ENCODE data around the gene DEFB110. TPM values are rescaled to one million over a fixed set of nuclear protein-coding genes. Genes with fewer than 3 reads are reported as not detected.

The DEFB110 gene
- total and polyA plus RNA-seq, 11 donors = not detected

- no peaks in the 10 kb centered on the region for H3K4me1 ChIP-seq
- H3K4me3 ChIP-seq = no peak overlapping the region
- TF ChIP-seq POLR2A (IDR thresholded peaks at IDR 0.05) (no peak), CTCF (IDR thresholded peaks at IDR 0.05) (no peak)
- H3K27me3 ChIP-seq = no peaks in the 10 kb centered on the region
- no peak overlapping the region for H3K27ac ChIP-seq
- intact Hi-C loops (cut with DNase I) = no loop called here
- H3K36me3 ChIP-seq = no peaks in the 10 kb centered on the region
- 70 to 84% (median 78%) methylated on average over 1 of the region's 1 CpG for whole genome bisulfite sequencing, 4 donors
- ATAC-seq (no peak), DNase-seq (no peak)
- H3K9me3 ChIP-seq = no peaks in the 10 kb centered on the region
Measured at GRCh38 chr6:49980898-49981297, 40.9 kb downstream of the DEFB110 start.

GRCh38 chr6:49979584-49979983, 42.2 kb downstream of the DEFB110 start:
- intact Hi-C loops (cut with DNase I) = no loop called here
- no peaks in the 10 kb centered on the region for H3K4me1 ChIP-seq
- no peak overlapping the region for H3K27ac ChIP-seq
- DNase-seq (no peak), ATAC-seq (no peak)
- H3K9me3 ChIP-seq = no peaks in the 10 kb centered on the region
- H3K36me3 ChIP-seq = no peaks in the 10 kb centered on the region
- no peak for TF ChIP-seq POLR2A (IDR thresholded peaks at IDR 0.05)
- TF ChIP-seq CTCF (IDR thresholded peaks at IDR 0.05) = no peak
- no peaks in the 10 kb centered on the region for H3K27me3 ChIP-seq
- no peak overlapping the region for H3K4me3 ChIP-seq
- WGBS, 4 donors = 81 to 88% (median 85%) methylated on average over 4 of the region's 4 CpGs

GRCh38 chr6:49978332-49979226, 43.2 kb downstream of the DEFB110 start:
- Histone ChIP-seq H3K27me3 (no peaks in the 10 kb centered on the region), H3K36me3 (no peaks in the 10 kb centered on the region), H3K4me1 (no peaks in the 10 kb centered on the region), H3K4me3 (peak overlapping the region in 1 of 12 donors; percentile 33), H3K27ac (no peak overlapping the region), H3K9me3 (no peaks in the 10 kb centered on the region)
- intact Hi-C loops (cut with DNase I) = no loop called here
- TF ChIP-seq CTCF (IDR thresholded peaks at IDR 0.05) = no peak
- 42 to 54% (median 48%) methylated on average over 3 of the region's 3 CpGs for WGBS, 4 donors
- DNase-seq (no peak), ATAC-seq (no peak)

GRCh38 chr6:49969605-49970004, 52.2 kb downstream of the DEFB110 start, which contains the start of gene DEFB113:
DEFB113 (minus strand) TSS chr6:49969625; CDS start chr6:49969625, 0 bp downstream.
- Histone ChIP-seq H3K27me3 (no peaks in the 10 kb centered on the region), H3K4me3 (no peak within 1 kb of the TSS), H3K36me3 (no peaks in the 10 kb centered on the region), H3K27ac (no peak within 1 kb of the TSS), H3K4me1 (no peaks in the 10 kb centered on the region), H3K9me3 (no peaks in the 10 kb centered on the region)
- intact Hi-C loops (cut with DNase I) = no loop called here
- DNase-seq (no peak), ATAC-seq (no peak)
- WGBS, 4 donors = 48 to 63% (median 56%) methylated on average over 2 of the region's 2 CpGs
- TF ChIP-seq CTCF (IDR thresholded peaks at IDR 0.05) (no peak), POLR2A (IDR thresholded peaks at IDR 0.05) (no peak)

Other genes with a start within 250 kb of the DEFB110 start
- not detected for gene PGK2, start 234.7 kb downstream of the DEFB110 start, total RNA-seq
- not detected for gene PGK2, start 234.7 kb downstream of the DEFB110 start, polyA plus RNA-seq
- gene CRISP1, start 155.5 kb downstream of the DEFB110 start, total RNA-seq = not detected
- not detected for gene CRISP1, start 155.5 kb downstream of the DEFB110 start, polyA plus RNA-seq
- gene DEFB114, start 57.8 kb downstream of the DEFB110 start, total RNA-seq = not detected
- not detected for gene DEFB114, start 57.8 kb downstream of the DEFB110 start, polyA plus RNA-seq
- gene DEFB113, start 52.4 kb downstream of the DEFB110 start, total RNA-seq = not detected
- not detected for gene DEFB113, start 52.4 kb downstream of the DEFB110 start, polyA plus RNA-seq
- gene DEFB112, start 27.9 kb upstream of the DEFB110 start, total RNA-seq = not detected
- gene DEFB112, start 27.9 kb upstream of the DEFB110 start, polyA plus RNA-seq = not detected

All from heart left ventricle (tissue), 16 donors.